Chondrocyte (in vitro differentiated cells): Measurements from ENCODE around the gene GIMAP5. TPM values are rescaled to one million over a fixed set of nuclear protein-coding genes. Genes with fewer than 3 reads are reported as not detected.
A peak's percentile ranks its signal among the peaks of the same experiment; 100 is the strongest.
"Not testable (repeated sequence)": the region's sequence is repeated elsewhere in the genome, so short reads cannot be mapped to it uniquely, and the experiment has no call there.

ENCODE experiments used
- DNase-seq: peaks from one replicate; pipeline ENCODE4 v3.0.0; 2021; ENCODE audit warnings: mixed read lengths, low spot score
- H3K27ac Mint-ChIP-seq: one replicate; pipeline ENCODE4 v1.8.0; 2021; ENCODE audit warnings: mild to moderate bottlenecking, moderate library complexity, mixed read lengths; ENCODE audit not compliant: unreplicated experiment
- H3K27me3 Mint-ChIP-seq: 2 replicates; pipeline ENCODE4 v1.8.0; 2021; ENCODE audit warnings: low read depth, mixed read lengths
- H3K36me3 Mint-ChIP-seq: 2 replicates; pipeline ENCODE4 v1.8.0; 2021; ENCODE audit warnings: low read depth, mixed read lengths
- H3K4me1 Mint-ChIP-seq: 2 replicates; pipeline ENCODE4 v1.8.0; 2021; ENCODE audit warnings: low read depth, mild to moderate bottlenecking, mixed read lengths
- H3K4me3 Mint-ChIP-seq: one replicate; pipeline ENCODE4 v1.8.0; 2021; ENCODE audit warnings: mild to moderate bottlenecking, moderate library complexity, mixed read lengths; ENCODE audit not compliant: unreplicated experiment
- H3K9me3 Mint-ChIP-seq: 2 replicates; pipeline ENCODE4 v1.8.0; 2021; ENCODE audit warnings: low read depth, mixed read lengths
- CTCF ChIP-seq: fragments of 200-600 bp; sonication (generic); IDR thresholded peaks from 2 replicates; pipeline ENCODE4 v1.5.0; 2021; ENCODE audit warnings: antibody characterized with exemption, mild to moderate bottlenecking, moderate library complexity
- total RNA-seq: library from RNA; stranded (reverse); gene quantifications from 3 replicates; pipeline ENCODE4 v1.2.1, GENCODE V29; 2021

GIMAP5 gene
- total RNA-seq, 1 donor from 2014 or later, result not detected

- Mint-ChIP-seq H3K4me1 (no peaks in the 10 kb centered on the region), H3K27me3 (peaks cover 9% of the 10 kb centered on the region), H3K36me3 (no peaks in the 10 kb centered on the region), H3K27ac (no peak overlapping the region), H3K4me3 (no peak overlapping the region), H3K9me3 (peaks cover 8% of the 10 kb centered on the region)
- peak; percentile 50 for TF ChIP-seq CTCF
- DNase-seq, result no peak
Observed at GRCh38 chr7:150756858-150757257, 19.6 kb downstream of the GIMAP5 start.

GRCh38 chr7:150759479-150759878, 22.3 kb downstream of the GIMAP5 start:
- peaks cover 8% of the 10 kb centered on the region for H3K27me3 Mint-ChIP-seq
- no peak overlapping the region for H3K27ac Mint-ChIP-seq
- no peaks in the 10 kb centered on the region for H3K4me1 Mint-ChIP-seq
- no peaks in the 10 kb centered on the region for H3K36me3 Mint-ChIP-seq
- peaks cover 8% of the 10 kb centered on the region for H3K9me3 Mint-ChIP-seq
- DNase-seq, result no peak
- H3K4me3 Mint-ChIP-seq, result no peak overlapping the region
- no peak for TF ChIP-seq CTCF

- TF ChIP-seq CTCF, result no peak
- Mint-ChIP-seq H3K36me3 (no peaks in the 10 kb centered on the region), H3K27ac (no peak overlapping the region), H3K4me1 (no peaks in the 10 kb centered on the region), H3K27me3 (peaks cover 2% of the 10 kb centered on the region), H3K4me3 (no peak overlapping the region), H3K9me3 (peaks cover 6% of the 10 kb centered on the region)
- no peak for DNase-seq
Observed at GRCh38 chr7:150766334-150766709, 29.1 kb downstream of the GIMAP5 start.

GRCh38 chr7:150769768-150770167, 32.5 kb downstream of the GIMAP5 start:
- peaks cover 14% of the 10 kb centered on the region for H3K9me3 Mint-ChIP-seq
- H3K36me3 Mint-ChIP-seq, result peaks cover 5% of the 10 kb centered on the region
- no peaks in the 10 kb centered on the region for H3K4me1 Mint-ChIP-seq
- TF ChIP-seq CTCF, result no peak
- no peak overlapping the region for H3K4me3 Mint-ChIP-seq
- H3K27me3 Mint-ChIP-seq, result peaks cover 14% of the 10 kb centered on the region
- no peak for DNase-seq
- no peak overlapping the region for H3K27ac Mint-ChIP-seq

- peaks cover 14% of the 10 kb centered on the region for H3K9me3 Mint-ChIP-seq
- H3K27me3 Mint-ChIP-seq, result peaks cover 30% of the 10 kb centered on the region
- not testable (repeated sequence) for H3K4me3 Mint-ChIP-seq
Observed at GRCh38 chr7:150774131-150774530, 36.9 kb downstream of the GIMAP5 start.

GRCh38 chr7:150778014-150778737, 41.0 kb downstream of the GIMAP5 start:
- no peak overlapping the region for H3K4me3 Mint-ChIP-seq
- peaks cover 3% of the 10 kb centered on the region for H3K4me1 Mint-ChIP-seq
- peaks cover 9% of the 10 kb centered on the region for H3K9me3 Mint-ChIP-seq
- peaks cover 31% of the 10 kb centered on the region for H3K27me3 Mint-ChIP-seq
- TF ChIP-seq CTCF, result no peak
- peaks cover 5% of the 10 kb centered on the region for H3K36me3 Mint-ChIP-seq
- no peak for DNase-seq
- H3K27ac Mint-ChIP-seq, result no peak overlapping the region

More at GRCh38 chr7:150774131-150774530, 36.9 kb downstream of the GIMAP5 start:
- not testable (repeated sequence) for H3K4me1 Mint-ChIP-seq, H3K27ac Mint-ChIP-seq, DNase-seq, H3K36me3 Mint-ChIP-seq
